ENCODE results near the gene MMP23B.

DNA sequence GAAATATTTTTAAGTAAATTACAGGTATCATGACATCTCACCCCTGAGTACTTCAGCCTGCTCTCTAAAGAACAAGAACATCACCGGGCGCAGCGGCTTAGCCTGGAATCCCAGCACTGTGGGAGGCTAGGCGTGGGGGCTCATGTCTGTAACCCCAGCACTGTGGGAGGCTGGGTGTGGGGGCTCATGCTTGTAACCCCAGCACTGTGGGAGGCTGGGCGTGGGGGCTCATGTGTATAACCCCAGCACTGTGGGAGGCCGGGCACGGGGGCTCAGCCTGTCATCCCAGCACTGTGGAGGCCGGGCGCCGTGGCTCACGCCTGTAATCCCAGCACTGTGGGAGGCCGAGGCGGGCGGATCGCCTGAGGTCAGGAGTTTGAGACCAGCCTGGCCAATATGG is 34.6 kb downstream of the MMP23B start:
- TF ChIP-seq, protein P1, sequence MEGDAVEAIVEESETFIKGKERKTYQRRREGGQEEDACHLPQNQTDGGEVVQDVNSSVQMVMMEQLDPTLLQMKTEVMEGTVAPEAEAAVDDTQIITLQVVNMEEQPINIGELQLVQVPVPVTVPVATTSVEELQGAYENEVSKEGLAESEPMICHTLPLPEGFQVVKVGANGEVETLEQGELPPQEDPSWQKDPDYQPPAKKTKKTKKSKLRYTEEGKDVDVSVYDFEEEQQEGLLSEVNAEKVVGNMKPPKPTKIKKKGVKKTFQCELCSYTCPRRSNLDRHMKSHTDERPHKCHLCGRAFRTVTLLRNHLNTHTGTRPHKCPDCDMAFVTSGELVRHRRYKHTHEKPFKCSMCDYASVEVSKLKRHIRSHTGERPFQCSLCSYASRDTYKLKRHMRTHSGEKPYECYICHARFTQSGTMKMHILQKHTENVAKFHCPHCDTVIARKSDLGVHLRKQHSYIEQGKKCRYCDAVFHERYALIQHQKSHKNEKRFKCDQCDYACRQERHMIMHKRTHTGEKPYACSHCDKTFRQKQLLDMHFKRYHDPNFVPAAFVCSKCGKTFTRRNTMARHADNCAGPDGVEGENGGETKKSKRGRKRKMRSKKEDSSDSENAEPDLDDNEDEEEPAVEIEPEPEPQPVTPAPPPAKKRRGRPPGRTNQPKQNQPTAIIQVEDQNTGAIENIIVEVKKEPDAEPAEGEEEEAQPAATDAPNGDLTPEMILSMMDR (IDR thresholded peaks at IDR 0.05 in 4 of 5, conservative IDR thresholded peaks at IDR 0.05 in 1 of 5), result no peak
- TF ChIP-seq POLR2A (IDR thresholded peaks at IDR 0.05), result no peak

Measured in gastrocnemius medialis (tissue), 4 donors.